IPS-NIHi11 (cell line): ENCODE data around the gene ACTG1.

ENCODE experiments used
- DNase-seq: peaks from one replicate; pipeline ENCODE4 v3.0.0; 2012; ENCODE audit warnings: mixed read lengths, low spot score

The ACTG1 gene

DNA sequence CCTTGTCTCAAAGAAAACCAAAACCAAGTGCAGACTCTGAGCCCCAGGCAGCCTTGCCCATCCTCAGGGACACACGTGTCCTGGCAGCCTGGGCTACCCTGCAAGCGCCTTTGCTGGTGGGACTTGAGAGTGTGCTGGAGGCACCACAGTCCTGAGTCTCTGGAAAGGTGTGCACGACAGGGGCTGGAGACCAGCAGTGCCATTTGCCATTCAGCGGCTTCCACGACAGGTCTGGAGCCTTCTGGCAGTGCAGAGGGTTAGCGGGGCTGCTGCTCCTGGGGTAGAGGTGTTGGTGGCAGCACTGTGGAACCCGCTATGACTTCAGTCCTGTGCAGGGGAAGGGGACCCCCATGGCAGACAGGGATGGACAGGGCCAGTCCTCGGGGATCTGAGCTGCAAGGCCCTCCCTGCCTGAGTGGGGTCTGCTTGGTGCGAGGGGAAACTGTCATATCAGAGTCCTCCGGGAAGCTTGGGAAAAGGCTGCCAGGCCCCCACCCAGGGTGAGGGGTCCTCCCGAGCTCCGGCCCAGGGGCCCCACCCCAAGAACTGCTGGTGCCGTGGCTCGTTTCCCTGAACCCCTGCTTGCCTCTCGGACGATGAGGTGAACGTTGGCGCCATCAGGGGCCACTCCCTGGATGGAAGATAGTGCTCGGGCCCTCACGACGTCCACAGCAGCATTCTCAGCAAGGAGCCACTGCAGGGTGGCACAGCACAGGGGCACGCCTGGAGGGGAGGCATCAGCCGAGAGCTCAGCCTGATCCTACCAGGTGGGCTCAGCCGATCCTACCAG, 32.8 kb upstream of the ACTG1 start:
- DNase-seq = no peak

DNA sequence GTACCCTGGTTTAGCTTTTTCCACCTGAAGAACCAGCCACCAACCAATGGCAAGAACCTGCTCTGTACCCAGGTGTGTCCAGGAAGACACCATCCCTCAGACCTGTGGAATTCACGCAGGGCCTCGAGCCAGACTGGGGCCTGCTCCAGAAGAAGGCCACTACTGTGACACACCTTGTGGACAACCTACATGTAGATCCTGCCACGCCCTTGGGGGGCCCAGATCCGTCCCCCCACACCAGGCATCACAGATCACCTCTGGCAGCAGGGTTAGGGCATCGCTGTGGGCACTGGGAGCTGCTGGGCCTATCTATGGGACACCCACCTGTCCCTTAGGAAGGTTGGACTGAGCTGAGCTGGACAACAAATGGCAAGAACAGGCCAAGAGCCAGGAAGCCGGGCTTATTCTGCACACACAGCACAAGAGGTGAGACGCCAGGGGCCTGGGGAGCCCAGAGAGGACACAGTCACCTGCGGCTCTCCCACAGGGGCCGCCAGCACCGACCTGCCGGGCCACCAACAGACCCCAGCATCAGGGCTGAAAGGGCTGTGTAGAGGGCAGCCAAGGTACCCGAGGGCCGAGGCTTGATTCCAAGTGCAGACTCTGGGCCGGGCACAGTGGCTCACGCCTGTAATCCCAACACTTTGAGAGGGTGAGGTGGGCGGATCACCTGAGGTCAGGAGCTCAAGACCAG, 31.8 kb upstream of the ACTG1 start:
- no peak for DNase-seq

GRCh38 chr17:81543756-81544155, 31.2 kb upstream of the ACTG1 start:
- DNase-seq = no peak

DNA sequence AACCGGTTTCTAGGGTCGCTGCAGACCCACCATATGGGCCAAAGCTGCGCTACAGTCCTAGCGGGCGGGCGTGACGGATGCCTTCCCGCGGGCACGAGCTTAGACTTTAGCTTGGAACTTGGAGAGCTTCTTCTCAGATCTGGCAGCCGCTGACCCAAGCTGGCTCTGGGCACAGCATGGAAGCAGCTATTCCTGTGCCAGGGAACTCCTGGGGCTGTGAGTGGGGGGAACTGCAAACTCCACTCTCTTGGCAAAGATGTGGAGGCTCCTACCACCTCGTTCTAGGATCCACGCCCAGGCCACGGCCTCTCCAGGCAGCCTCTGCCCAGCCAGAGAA, 30.7 kb upstream of the ACTG1 start:
- DNase-seq = no peak

- DNase-seq = no peak
Observed at GRCh38 chr17:81542431-81543338, 30.1 kb upstream of the ACTG1 start.

- no peak for DNase-seq
Observed at GRCh38 chr17:81541123-81541522, 28.5 kb upstream of the ACTG1 start.

GRCh38 chr17:81540676-81541027, 28.1 kb upstream of the ACTG1 start:
- DNase-seq = no peak

DNA sequence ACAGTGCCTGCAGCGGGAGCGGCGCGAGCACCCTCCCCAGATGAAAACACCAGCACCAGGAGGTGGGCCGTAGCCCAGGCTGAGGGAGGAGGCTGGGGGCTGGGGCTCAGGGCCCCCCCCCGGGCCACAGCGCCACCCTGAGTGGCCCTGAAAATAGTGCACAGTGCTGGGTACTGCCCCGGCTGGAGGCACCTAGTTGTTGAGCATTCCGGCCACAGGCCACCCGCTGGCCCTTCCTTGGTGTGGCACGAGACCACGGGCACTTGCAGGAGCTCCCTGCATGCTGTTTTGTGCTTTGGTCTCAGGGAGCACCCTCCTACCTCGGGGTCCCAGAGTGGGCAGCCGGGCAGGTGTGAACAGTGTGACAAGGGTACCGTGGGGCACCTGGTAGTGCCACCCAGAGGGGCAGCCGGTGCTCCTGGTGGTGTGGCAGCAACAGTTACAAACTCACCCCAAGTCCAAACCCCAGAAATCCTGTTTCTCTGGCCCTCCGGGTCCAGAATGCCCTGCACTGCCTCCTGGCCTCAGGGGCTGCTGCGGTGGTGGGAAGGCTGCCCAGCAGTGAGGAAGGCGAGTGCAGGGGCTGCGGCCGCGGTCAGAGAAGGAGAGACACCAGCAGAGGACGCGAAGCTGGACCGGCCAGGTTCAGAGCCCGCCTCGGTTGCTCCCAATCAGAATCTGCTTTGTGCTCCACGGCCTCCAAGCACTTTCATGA, 27.5 kb upstream of the ACTG1 start:
- no peak for DNase-seq

DNA sequence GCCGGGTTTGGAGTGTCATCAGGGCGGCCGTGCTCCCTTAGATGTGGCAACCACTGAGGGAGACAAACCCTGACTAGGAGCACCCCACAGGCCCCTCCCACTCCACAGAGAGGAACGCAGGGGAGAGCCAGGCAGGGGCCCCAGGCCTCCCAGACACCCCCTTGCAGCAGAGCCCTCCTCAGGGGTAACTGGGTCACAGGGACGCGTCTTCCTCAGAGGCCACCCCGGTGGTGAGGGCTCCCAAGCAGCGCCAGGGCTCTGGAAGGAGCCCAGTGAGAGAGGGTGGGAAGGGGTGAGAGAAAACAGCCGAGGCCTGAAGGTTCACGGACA, 26.9 kb upstream of the ACTG1 start:
- DNase-seq = no peak

- DNase-seq = no peak
Observed at GRCh38 chr17:81538651-81539570, 26.3 kb upstream of the ACTG1 start.

DNA sequence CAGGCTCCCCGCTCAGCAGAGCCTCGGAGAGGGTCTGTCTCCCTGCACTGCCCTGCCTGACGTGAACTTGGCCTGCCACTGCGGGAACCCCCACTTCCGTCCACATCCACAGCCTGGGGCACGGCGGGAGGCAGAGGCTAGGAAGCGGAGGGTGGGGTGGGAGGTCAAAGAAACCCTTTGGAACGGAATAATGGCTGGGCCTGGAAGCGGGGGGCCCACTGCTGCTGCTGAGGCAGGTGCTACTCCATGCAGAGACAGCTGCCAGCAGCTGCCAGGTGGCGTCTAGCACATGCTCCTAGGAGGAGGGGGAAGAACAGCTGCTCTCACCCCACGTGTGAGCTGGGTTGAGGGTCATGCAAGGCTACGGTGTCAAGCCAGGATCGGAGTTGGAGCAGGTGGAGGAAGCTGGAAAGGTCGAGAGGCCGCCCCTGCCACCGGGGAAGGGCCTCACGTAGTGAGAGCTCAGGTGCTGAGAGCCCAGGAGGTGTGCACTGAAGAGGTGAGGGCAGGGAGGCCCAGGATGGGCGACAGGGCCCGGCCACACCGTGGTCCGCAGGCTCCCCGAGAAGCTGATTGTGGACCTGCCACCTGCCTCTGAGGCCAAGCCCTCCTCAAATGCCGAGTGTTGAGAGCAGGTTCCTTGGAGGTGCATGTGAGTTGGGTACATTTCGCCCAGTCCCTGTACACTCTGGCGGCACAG, 25.4 kb upstream of the ACTG1 start:
- no peak for DNase-seq

- peak; percentile 92 for DNase-seq
Observed at GRCh38 chr17:81537343-81537855, 24.8 kb upstream of the ACTG1 start.

GRCh38 chr17:81536299-81537290, 24.0 kb upstream of the ACTG1 start:
- DNase-seq = peak; percentile 72

DNA sequence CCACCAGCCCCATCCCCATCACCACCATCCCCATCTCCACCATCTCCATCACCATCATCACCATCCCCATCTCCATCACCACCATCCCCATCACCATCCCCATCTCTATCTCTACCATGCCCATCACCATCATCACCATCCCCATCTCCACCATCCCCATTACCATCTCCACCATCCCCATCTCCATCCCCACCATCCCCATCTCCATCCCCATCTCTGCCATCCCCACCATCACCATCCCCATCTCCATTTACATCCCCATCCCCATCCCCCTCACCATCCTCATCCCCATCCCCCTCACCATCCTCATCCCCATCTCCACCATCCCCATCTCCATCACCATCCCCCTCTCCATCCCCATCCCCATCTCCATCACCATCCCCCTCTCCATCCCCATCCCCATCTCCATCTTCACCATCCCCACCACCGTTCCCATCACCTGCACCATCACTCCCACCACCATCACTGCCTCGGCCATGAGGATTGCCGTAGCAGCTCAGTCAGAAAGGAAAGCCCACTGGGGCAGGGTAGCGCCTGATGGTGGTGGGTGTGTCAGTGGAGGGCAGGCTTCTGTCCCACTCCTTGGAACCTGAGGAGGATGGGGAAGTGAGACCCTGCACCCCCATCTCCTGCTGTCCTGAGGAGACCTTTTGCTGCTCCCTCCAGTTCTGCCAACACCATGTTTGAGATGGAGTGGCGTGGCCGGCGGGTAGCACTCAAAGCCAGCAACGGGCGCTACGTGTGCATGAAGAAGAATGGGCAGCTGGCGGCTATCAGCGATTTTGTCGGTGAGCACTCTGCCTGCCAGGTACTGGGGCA, 23.1 kb upstream of the ACTG1 start:
- DNase-seq = no peak

DNA sequence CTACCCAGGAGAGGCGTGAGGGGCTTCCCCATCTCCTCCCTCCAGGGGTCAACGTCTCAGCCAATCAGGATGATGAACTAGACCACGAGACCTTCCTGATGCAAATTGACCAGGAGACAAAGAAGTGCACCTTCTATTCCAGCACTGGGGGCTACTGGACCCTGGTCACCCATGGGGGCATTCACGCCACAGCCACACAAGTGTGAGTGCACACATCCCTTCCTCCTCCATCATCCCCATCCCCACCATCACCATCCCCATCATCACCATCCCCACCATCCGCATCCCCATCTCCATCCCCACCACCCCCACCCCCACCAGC, 22.4 kb upstream of the ACTG1 start:
- DNase-seq = no peak

- no peak for DNase-seq
Observed at GRCh38 chr17:81534157-81535006, 21.8 kb upstream of the ACTG1 start.

GRCh38 chr17:81533339-81534141, 20.9 kb upstream of the ACTG1 start:
- no peak for DNase-seq
